RWPE1 (cell line): ENCODE data around the gene ZNF385A.

Experiments used
- CTCF ChIA-PET: fragments of 350-600 bp; sonication (Branson Sonifier 250); formaldehyde crosslinking; extraction: SDS; loops from one replicate; lab custom pipeline; 2021; lab: Yijun Ruan, JAX
- POLR2A ChIA-PET: fragments of 400-600 bp; formaldehyde crosslinking; extraction: SDS; loops from one replicate; lab custom pipeline; 2020; ENCODE audit warnings: antibody characterized with exemption; ENCODE audit not compliant: low non-redundant PET; lab: Yijun Ruan, JAX
- DNase-seq: peaks from one replicate; pipeline ENCODE4 v3.0.0; 2012; ENCODE audit warnings: low spot score
- H3K27ac ChIP-seq: fragments of 450-650 bp; 2 replicates; pipeline ENCODE4 v1.5.1; 2017
- CTCF ChIP-seq: fragments of 450-650 bp; conservative IDR thresholded peaks from 2 replicates; pipeline ENCODE4 v1.5.1; 2017; ENCODE audit warnings: low read depth, mild to moderate bottlenecking

ZNF385A gene

GRCh38 chr12:54360717-54361456, 23.6 kb downstream of the ZNF385A start:
- peak overlapping the region; percentile 74 for H3K27ac ChIP-seq
- ChIA-PET POLR2A (no interaction called here), CTCF (interaction anchor here (0.6 to 1.3 kb wide), 6 partner anchors 21 to 329 kb away, joined by 3 to 4 read pairs (median 4); no protein-coding TSS in a partner anchor)
- peak; percentile 46 for DNase-seq
- TF ChIP-seq CTCF = peak; percentile 88

- no peak for TF ChIP-seq CTCF
- CTCF ChIA-PET = interaction anchor here (0.7 to 1.5 kb wide), 2 partner anchors 8 to 51 kb away, joined by 3 read pairs; no protein-coding TSS in a partner anchor
- no peak for DNase-seq
- POLR2A ChIA-PET = interaction anchor here (0.8 to 1.2 kb wide), 2 partner anchors 16 to 35 kb away, joined by 3 to 7 read pairs; partner anchors contain the start of gene COPZ1
- peak overlapping the region; percentile 95 for H3K27ac ChIP-seq
Measured at GRCh38 chr12:54359762-54360351, 24.7 kb downstream of the ZNF385A start.

- no peak for TF ChIP-seq CTCF
- ChIA-PET POLR2A (interaction anchor here (0.6 to 1.2 kb wide), 4 partner anchors 15 to 870 kb away, joined by 3 to 8 read pairs (median 6); partner anchors contain the start of genes CBX5, COPZ1 and HNRNPA1), CTCF (interaction anchor here (0.5 to 1.5 kb wide), 3 partner anchors 9 to 139 kb away, joined by 3 to 4 read pairs (median 4); no protein-coding TSS in a partner anchor)
- peak; percentile 99 for DNase-seq
- H3K27ac ChIP-seq = peak overlapping the region; percentile 95
Measured at GRCh38 chr12:54358945-54359761, 25.4 kb downstream of the ZNF385A start.

- no peak for TF ChIP-seq CTCF
- peak overlapping the region; percentile 95 for H3K27ac ChIP-seq
- ChIA-PET CTCF (interaction anchor here (0.5 to 1.1 kb wide), 3 partner anchors 107 to 144 kb away, joined by 4 to 5 read pairs (median 4); no protein-coding TSS in a partner anchor), POLR2A (interaction anchor here (1.0 to 1.2 kb wide), 2 partner anchors 33 to 78 kb away, joined by 5 to 7 read pairs; partner anchors contain the start of genes CBX5, COPZ1 and HNRNPA1)
- no peak for DNase-seq
Measured at GRCh38 chr12:54358191-54358944, 26.2 kb downstream of the ZNF385A start.

- DNase-seq = no peak
- TF ChIP-seq CTCF = no peak
- POLR2A ChIA-PET = no interaction called here
- peak overlapping the region; percentile 95 for H3K27ac ChIP-seq
- CTCF ChIA-PET = interaction anchor here (0.6 to 1.1 kb wide), 3 partner anchors 20 to 360 kb away, joined by 3 to 5 read pairs (median 4); no protein-coding TSS in a partner anchor
Measured at GRCh38 chr12:54357506-54358190, 26.9 kb downstream of the ZNF385A start.
